GM23338 (cell line): Measurements from ENCODE around the gene FBXO11. TPM values are rescaled to one million over a fixed set of nuclear protein-coding genes. Genes with fewer than 3 reads are reported as not detected.

Source experiments
- ATAC-seq: fragments of 200-7000 bp; cut with Tn5 transposase; 3 replicates; pipeline ENCODE4 v1.9.1; 2020
- DNase-seq: peaks from one replicate; pipeline ENCODE4 v3.0.0-alpha.2; 2015; ENCODE audit warnings: low spot score
- H2AFZ ChIP-seq: fragments of 200-600 bp; sonication (generic); 2 replicates; pipeline ENCODE4 v1.8.0; 2016; ENCODE audit warnings: antibody characterized with exemption, mild to moderate bottlenecking, moderate library complexity
- H3F3A ChIP-seq: fragments of 200-600 bp; sonication (generic); replicated peaks from 2 replicates; pipeline ENCODE4 v1.8.0; 2017; ENCODE audit warnings: antibody characterized with exemption, mixed run types, low read depth
- H3K27ac ChIP-seq: fragments of 200-600 bp; sonication (generic); 2 replicates; pipeline ENCODE4 v1.6.1; 2016; ENCODE audit warnings: low read depth
- H3K27me3 ChIP-seq: fragments of 200-600 bp; sonication (generic); 2 replicates; pipeline ENCODE4 v1.8.0; 2016; ENCODE audit warnings: mild to moderate bottlenecking, mixed run types, moderate library complexity; ENCODE audit not compliant: insufficient read depth
- H3K36me3 ChIP-seq: fragments of 200-600 bp; sonication (generic); 2 replicates; pipeline ENCODE4 v1.8.0; 2016; ENCODE audit warnings: mild to moderate bottlenecking; ENCODE audit not compliant: insufficient read depth
- H3K4me1 ChIP-seq: fragments of 200-600 bp; sonication (generic); 2 replicates; pipeline ENCODE4 v1.8.0; 2016; ENCODE audit warnings: mild to moderate bottlenecking, moderate library complexity; ENCODE audit not compliant: insufficient read depth
- H3K4me2 ChIP-seq: fragments of 200-600 bp; sonication (generic); 2 replicates; pipeline ENCODE4 v1.7.1; 2017; ENCODE audit warnings: mixed run types
- H3K4me3 ChIP-seq: fragments of 200-600 bp; sonication (generic); 2 replicates; pipeline ENCODE4 v1.6.1; 2016; ENCODE audit warnings: mixed run types
- H3K79me2 ChIP-seq: fragments of 200-600 bp; sonication (generic); replicated peaks from 2 replicates; pipeline ENCODE4 v1.8.0; 2017; ENCODE audit warnings: mild to moderate bottlenecking; ENCODE audit not compliant: insufficient read depth
- H3K9me2 ChIP-seq: fragments of 200-600 bp; sonication (generic); 2 replicates; pipeline ENCODE4 v1.8.0; 2017; ENCODE audit not compliant: insufficient read depth
- H4K20me1 ChIP-seq: fragments of 200-600 bp; sonication (generic); replicated peaks from 2 replicates; pipeline ENCODE4 v1.8.0; 2017; ENCODE audit warnings: mild to moderate bottlenecking; ENCODE audit not compliant: insufficient read depth
- H3K27ac Mint-ChIP-seq: 2 replicates; pipeline ENCODE4 v1.8.0; 2020; ENCODE audit warnings: inconsistent platforms, mild to moderate bottlenecking, moderate library complexity, mixed read lengths
- H3K27me3 Mint-ChIP-seq: 3 replicates; pipeline ENCODE4 v1.8.0; 2022; ENCODE audit warnings: low read depth, mild to moderate bottlenecking, moderate library complexity, mixed read lengths, inconsistent platforms; ENCODE audit not compliant: insufficient read depth, poor library complexity
- H3K36me3 Mint-ChIP-seq: 3 replicates; pipeline ENCODE4 v1.8.0; 2021; ENCODE audit warnings: low read depth, mild to moderate bottlenecking, inconsistent platforms, moderate library complexity, mixed read lengths
- H3K4me1 Mint-ChIP-seq: 3 replicates; pipeline ENCODE4 v1.8.0; 2020; ENCODE audit warnings: mild to moderate bottlenecking, inconsistent platforms, mixed read lengths
- H3K4me3 Mint-ChIP-seq: 3 replicates; pipeline ENCODE4 v1.8.0; 2021; ENCODE audit warnings: moderate library complexity, mild to moderate bottlenecking, inconsistent platforms, mixed read lengths
- H3K9me3 Mint-ChIP-seq: 3 replicates; pipeline ENCODE4 v1.8.0; 2020; ENCODE audit warnings: moderate library complexity, mild to moderate bottlenecking, inconsistent platforms, mixed read lengths
- CREB1 ChIP-seq: fragments of 250-450 bp; sonication (Bioruptor Pico); IDR thresholded peaks from 2 replicates; pipeline ENCODE4 v1.5.0; 2020; ENCODE audit warnings: low read depth, mild to moderate bottlenecking, moderate library complexity
- CTCF ChIP-seq, 2 experiments: fragments of 200-600 bp in 1 of 2; sonication (generic) in 1 of 2; conservative IDR thresholded peaks; 2 replicates each; pipeline versions ENCODE4 v1.5.1 to v1.6.1; 2016 to 2017; ENCODE audit warnings: antibody characterized with exemption in 2 of 2, low read depth in 2 of 2, mild to moderate bottlenecking in 2 of 2, moderate library complexity in 1 of 2
- ETS1 ChIP-seq: IDR thresholded peaks from 2 replicates; pipeline ENCODE4 v1.6.1; 2016; ENCODE audit warnings: antibody characterized with exemption
- EZH2 ChIP-seq: fragments of 200-600 bp; sonication (generic); IDR thresholded peaks from one replicate; pipeline ENCODE4 v1.8.0; 2017; ENCODE audit warnings: antibody characterized with exemption, mild to moderate bottlenecking, low read depth; ENCODE audit not compliant: unreplicated experiment
- EZH2phosphoT487 ChIP-seq: fragments of 200-600 bp; sonication (generic); IDR thresholded peaks from one replicate; pipeline ENCODE4 v1.8.1; 2018; ENCODE audit warnings: antibody characterized with exemption; ENCODE audit not compliant: unreplicated experiment
- JUNB ChIP-seq: IDR thresholded peaks from one replicate; pipeline ENCODE4 v1.6.1; 2016; ENCODE audit warnings: antibody characterized with exemption; ENCODE audit not compliant: unreplicated experiment
- NANOG ChIP-seq: IDR thresholded peaks from 2 replicates; pipeline ENCODE4 v1.6.1; 2016; ENCODE audit warnings: antibody characterized with exemption, borderline replicate concordance
- POLR2AphosphoS5 ChIP-seq: IDR thresholded peaks from 2 replicates; pipeline ENCODE4 v1.6.1; 2016; ENCODE audit warnings: antibody characterized with exemption, low read depth
- REST ChIP-seq: IDR thresholded peaks from one replicate; pipeline ENCODE4 v1.6.1; 2018; ENCODE audit warnings: antibody characterized with exemption; ENCODE audit not compliant: unreplicated experiment
- STAT1 ChIP-seq: IDR thresholded peaks from one replicate; pipeline ENCODE4 v1.6.1; 2016; ENCODE audit warnings: antibody characterized with exemption; ENCODE audit not compliant: unreplicated experiment
- ZNF114 ChIP-seq: fragments of 250-450 bp; sonication (Bioruptor Pico); IDR thresholded peaks from 2 replicates; pipeline ENCODE4 v1.5.0; 2020; ENCODE audit warnings: mild to moderate bottlenecking, moderate library complexity
- ZNF331 ChIP-seq: fragments of 250-450 bp; sonication (Bioruptor Pico); IDR thresholded peaks from 2 replicates; pipeline ENCODE4 v1.5.0; 2020; ENCODE audit warnings: low read depth, mild to moderate bottlenecking, moderate library complexity
- ZNF462 ChIP-seq: fragments of 250-450 bp; sonication (Bioruptor Pico); IDR thresholded peaks from 2 replicates; pipeline ENCODE4 v1.5.0; 2020; ENCODE audit warnings: mild to moderate bottlenecking, moderate library complexity
- polyA plus RNA-seq: library from polyadenylated mRNA; unstranded; fragments of >200 nt; fragmentation: Nextera tagmentation; extraction: Ambion mirVana; gene quantifications from 2 replicates; pipeline ENCODE4 v1.2.1, GENCODE V29; 2016
- total RNA-seq: library from RNA; depleted of rRNA; stranded (reverse); fragments of >200 nt; shearing (Covaris generic); gene quantifications from 2 replicates; pipeline ENCODE4 v1.2.3, GENCODE V29; 2014

FBXO11 gene
- total and polyA plus RNA-seq, 2 experiments from 2014 or later = 21.5 to 52.7 TPM

GRCh38 chr2:47868611-47869352 is 37.5 kb downstream of the FBXO11 start:
- ATAC-seq (no peak), DNase-seq (no peak)
- Mint-ChIP-seq H3K9me3 (no peaks in the 10 kb centered on the region), H3K27me3 (no peaks in the 10 kb centered on the region), H3K27ac (peak overlapping the region; percentile 32), H3K4me3 (no peak overlapping the region), H3K4me1 (peaks cover 46% of the 10 kb centered on the region), H3K36me3 (peaks cover 5% of the 10 kb centered on the region; the same call in 2 of the 3 replicates)
- Histone ChIP-seq H4K20me1 (peaks cover 67% of the 10 kb centered on the region), H3K4me1 (peaks cover 58% of the 10 kb centered on the region), H3K27ac (peak overlapping the region; percentile 51), H3K4me2 (no peak overlapping the region), H3F3A (no peaks in the 10 kb centered on the region), H3K36me3 (no peaks in the 10 kb centered on the region), H3K4me3 (no peak overlapping the region), H3K79me2 (peaks cover 100% of the 10 kb centered on the region), H2AFZ (no peak overlapping the region), H3K9me2 (no peaks in the 10 kb centered on the region), H3K27me3 (no peaks in the 10 kb centered on the region)
- TF ChIP-seq ETS1 = no peak
- TF ChIP-seq ZNF114 (CRISPR knock-in tag) = no peak
- no peak for TF ChIP-seq CREB1 (CRISPR knock-in tag)
- TF ChIP-seq ZNF462 = no peak
- no peak for TF ChIP-seq STAT1
- TF ChIP-seq CTCF (conservative IDR thresholded peaks at IDR 0.05; ENCODE audit: low read depth in 2 of 2) = no peak
- no peak for TF ChIP-seq EZH2phosphoT487
- no peak for TF ChIP-seq POLR2AphosphoS5
- TF ChIP-seq ZNF331 = no peak
- no peak for TF ChIP-seq EZH2
- TF ChIP-seq NANOG = no peak
- TF ChIP-seq JUNB = no peak
- TF ChIP-seq REST = no peak
